Ascending aorta (tissue), 2 donors: ENCODE data around the gene GFOD2. TPM values are rescaled to one million over a fixed set of nuclear protein-coding genes. Genes with fewer than 3 reads are reported as not detected.

Experiments used
- DNase-seq, 2 donors: peaks; one replicate each; pipeline ENCODE4 v3.0.0-alpha.2; 2019; ENCODE audit warnings: low spot score in 2 of 2
- H3K27ac ChIP-seq, 2 donors: fragments of 200-600 bp; sonication (generic); one replicate each; pipeline ENCODE4 v1.5.1; 2016 to 2017; ENCODE audit warnings: mild to moderate bottlenecking in 1 of 2
- H3K27me3 ChIP-seq: fragments of 200-600 bp; sonication (generic); one replicate; pipeline ENCODE4 v1.5.1; 2017
- H3K36me3 ChIP-seq, 2 donors: fragments of 200-600 bp; sonication (generic); one replicate each; pipeline ENCODE4 v1.5.1; 2016
- H3K4me1 ChIP-seq, 2 donors: fragments of 200-600 bp; sonication (generic); one replicate each; pipeline ENCODE4 v1.5.1; 2016 to 2017; ENCODE audit warnings: mild to moderate bottlenecking in 1 of 2
- H3K4me3 ChIP-seq, 2 donors: fragments of 200-600 bp; sonication (generic); one replicate each; pipeline ENCODE4 v1.5.1; 2016 to 2017; ENCODE audit warnings: mild to moderate bottlenecking in 1 of 2
- H3K9me3 ChIP-seq, 2 donors: fragments of 200-600 bp; sonication (generic); one replicate each; pipeline ENCODE4 v1.5.1; 2016
- intact Hi-C: fragments of 100-400 bp; cut with DNase I; formaldehyde crosslinking; loops from one replicate; pipeline ENCODE4 v1.15.1; 2023
- total RNA-seq: library from RNA; depleted of rRNA; stranded (reverse); fragments of >200 nt; gene quantifications from one replicate; pipeline ENCODE4 v1.1.0, GENCODE V29; 2016
- TF ChIP-seq, protein P1 (sequence below), 3 experiments: fragments of 200-600 bp in 2 of 3; fragments of 450-650 bp in 1 of 3; sonication (generic) in 2 of 3; IDR thresholded peaks; one replicate each; pipeline ENCODE4 v1.5.1; 2016 to 2019; ENCODE audit warnings: antibody characterized with exemption in 3 of 3, mild to moderate bottlenecking in 1 of 3, moderate library complexity in 1 of 3

GFOD2 gene
- total RNA-seq, 1 donor from 2014 or later, result 43.5 TPM

DNA sequence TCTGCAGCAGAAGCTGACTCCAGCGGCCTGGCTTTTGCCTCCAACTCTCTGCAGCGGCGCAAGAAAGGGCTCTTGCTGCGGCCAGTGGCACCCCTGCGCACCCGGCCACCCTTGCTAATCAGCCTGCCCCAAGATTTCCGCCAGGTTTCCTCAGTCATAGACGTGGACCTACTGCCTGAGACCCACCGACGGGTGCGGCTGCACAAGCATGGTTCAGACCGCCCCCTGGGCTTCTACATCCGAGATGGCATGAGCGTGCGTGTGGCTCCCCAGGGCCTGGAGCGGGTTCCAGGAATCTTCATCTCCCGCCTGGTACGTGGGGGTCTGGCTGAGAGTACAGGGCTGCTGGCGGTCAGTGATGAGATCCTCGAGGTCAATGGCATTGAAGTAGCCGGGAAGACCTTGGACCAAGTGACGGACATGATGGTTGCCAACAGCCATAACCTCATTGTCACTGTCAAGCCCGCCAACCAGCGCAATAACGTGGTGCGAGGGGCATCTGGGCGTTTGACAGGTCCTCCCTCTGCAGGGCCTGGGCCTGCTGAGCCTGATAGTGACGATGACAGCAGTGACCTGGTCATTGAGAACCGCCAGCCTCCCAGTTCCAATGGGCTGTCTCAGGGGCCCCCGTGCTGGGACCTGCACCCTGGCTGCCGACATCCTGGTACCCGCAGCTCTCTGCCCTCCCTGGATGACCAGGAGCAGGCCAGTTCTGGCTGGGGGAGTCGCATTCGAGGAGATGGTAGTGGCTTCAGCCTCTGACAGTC is 57.0 kb downstream of the GFOD2 start:
- peaks cover 14 to 28% of the 10 kb centered on the region in 2 donors for H3K4me1 ChIP-seq
- H3K4me3 ChIP-seq, result no peak overlapping the region
- H3K27me3 ChIP-seq, result no peaks in the 10 kb centered on the region
- no peaks in the 10 kb centered on the region for H3K9me3 ChIP-seq
- intact Hi-C loops, result loop anchor here (2.0 to 10.0 kb wide), 2 partner anchors 57 to 417 kb away; partner anchors contain the start of genes FHOD1, GFOD2 and SLC9A5
- H3K27ac ChIP-seq, result no peak overlapping the region
- TF ChIP-seq, protein P1, sequence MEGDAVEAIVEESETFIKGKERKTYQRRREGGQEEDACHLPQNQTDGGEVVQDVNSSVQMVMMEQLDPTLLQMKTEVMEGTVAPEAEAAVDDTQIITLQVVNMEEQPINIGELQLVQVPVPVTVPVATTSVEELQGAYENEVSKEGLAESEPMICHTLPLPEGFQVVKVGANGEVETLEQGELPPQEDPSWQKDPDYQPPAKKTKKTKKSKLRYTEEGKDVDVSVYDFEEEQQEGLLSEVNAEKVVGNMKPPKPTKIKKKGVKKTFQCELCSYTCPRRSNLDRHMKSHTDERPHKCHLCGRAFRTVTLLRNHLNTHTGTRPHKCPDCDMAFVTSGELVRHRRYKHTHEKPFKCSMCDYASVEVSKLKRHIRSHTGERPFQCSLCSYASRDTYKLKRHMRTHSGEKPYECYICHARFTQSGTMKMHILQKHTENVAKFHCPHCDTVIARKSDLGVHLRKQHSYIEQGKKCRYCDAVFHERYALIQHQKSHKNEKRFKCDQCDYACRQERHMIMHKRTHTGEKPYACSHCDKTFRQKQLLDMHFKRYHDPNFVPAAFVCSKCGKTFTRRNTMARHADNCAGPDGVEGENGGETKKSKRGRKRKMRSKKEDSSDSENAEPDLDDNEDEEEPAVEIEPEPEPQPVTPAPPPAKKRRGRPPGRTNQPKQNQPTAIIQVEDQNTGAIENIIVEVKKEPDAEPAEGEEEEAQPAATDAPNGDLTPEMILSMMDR (IDR thresholded peaks at IDR 0.05), result no peak
- peaks cover 0 to 12% of the 10 kb centered on the region in 2 donors for H3K36me3 ChIP-seq
- no peak for DNase-seq

DNA sequence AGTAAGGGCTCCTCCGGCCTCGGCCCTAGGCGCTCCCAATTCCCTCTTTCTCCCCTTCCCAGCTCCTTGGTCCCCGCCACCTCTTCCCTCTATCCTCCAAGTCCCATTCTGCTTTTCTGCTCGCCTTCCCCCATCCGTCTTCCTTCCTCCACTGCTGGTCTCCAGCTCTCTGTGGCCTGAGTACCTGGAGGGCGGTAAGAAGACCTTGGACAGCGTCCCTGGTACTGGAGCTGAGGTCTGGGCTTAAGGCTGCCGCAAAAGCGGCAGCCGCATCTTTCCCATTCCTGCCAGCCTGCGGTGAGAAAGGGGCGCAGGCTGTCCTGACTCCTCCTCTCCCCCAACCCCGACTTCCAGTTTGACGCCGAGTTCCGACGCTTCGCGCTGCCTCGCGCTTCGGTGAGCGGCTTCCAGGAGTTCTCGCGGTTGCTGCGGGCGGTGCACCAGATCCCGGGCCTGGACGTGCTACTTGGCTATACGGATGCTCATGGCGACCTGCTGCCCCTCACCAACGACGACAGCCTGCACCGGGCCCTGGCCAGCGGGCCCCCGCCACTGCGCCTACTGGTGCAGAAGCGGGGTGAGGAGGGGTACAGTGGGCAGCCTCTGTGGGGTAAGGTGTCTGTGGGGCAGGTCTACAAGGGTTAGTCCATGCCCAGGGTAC is 57.9 kb downstream of the GFOD2 start:
- peaks cover 0 to 16% of the 10 kb centered on the region in 2 donors for H3K36me3 ChIP-seq
- peak overlapping the region; percentile 62 to 97 for H3K4me3 ChIP-seq
- TF ChIP-seq, protein P1 (IDR thresholded peaks at IDR 0.05), result no peak
- peak overlapping the region; percentile 86 to 90 for H3K27ac ChIP-seq
- intact Hi-C loops, result loop anchor here (2.0 to 10.0 kb wide), 2 partner anchors 58 to 416 kb away; partner anchors contain the start of genes FHOD1, GFOD2 and SLC9A5
- no peak for DNase-seq
- H3K9me3 ChIP-seq, result no peaks in the 10 kb centered on the region
- peaks cover 11 to 23% of the 10 kb centered on the region in 2 donors for H3K4me1 ChIP-seq
- no peaks in the 10 kb centered on the region for H3K27me3 ChIP-seq

DNA sequence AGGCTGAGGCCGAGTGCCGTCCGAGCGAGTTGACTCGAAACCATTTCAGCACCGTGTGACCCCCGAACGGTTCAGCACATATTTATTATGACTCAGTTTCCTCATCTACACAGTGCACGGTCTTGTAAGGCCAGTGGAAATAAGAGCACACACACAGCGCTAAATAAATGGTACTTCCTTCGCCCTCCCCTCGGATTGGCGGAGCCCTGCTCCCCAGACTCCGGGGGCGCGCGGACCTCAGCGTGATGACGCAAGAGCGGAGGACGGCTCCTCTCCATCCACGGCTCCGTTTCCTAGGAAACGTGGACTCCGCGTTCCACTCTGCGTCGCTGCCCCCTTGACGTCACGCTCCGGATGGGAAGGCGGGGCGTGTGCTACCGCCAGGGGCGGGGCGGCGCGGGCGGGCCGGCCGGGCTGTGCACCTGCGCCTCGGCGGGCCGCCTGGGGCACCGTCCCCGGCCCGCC is 58.5 kb downstream of the GFOD2 start, which contains the start of gene PARD6A:
TSS of gene PARD6A (plus strand) at position 397 of the 465 bp plus-strand sequence. CDS start 79 bp downstream, outside the sequence.
- intact Hi-C loops, result loop anchor here (1.0 to 10.0 kb wide), 6 partner anchors 58 to 416 kb away; partner anchors contain the start of genes ATP6V0D1, CTCF, FHOD1 and GFOD2
- H3K36me3 ChIP-seq, result peaks cover 0 to 16% of the 10 kb centered on the region in 2 donors
- H3K4me1 ChIP-seq, result peaks cover 11 to 17% of the 10 kb centered on the region in 2 donors

GRCh38 chr16:67659675-67660563 is 59.2 kb downstream of the GFOD2 start, which contains the start of gene ACD:
Gene ACD (minus strand): TSS chr16:67660260. CDS start chr16:67660220, 40 bp downstream.
- peak; percentile 61 to 95 for DNase-seq
- TF ChIP-seq, protein P1 (IDR thresholded peaks at IDR 0.05), result no peak
- Histone ChIP-seq H3K27ac (peak within 1 kb of the TSS; percentile 86 to 90), H3K4me1 (peaks cover 11 to 15% of the 10 kb centered on the region in 2 donors), H3K4me3 (peak within 1 kb of the TSS; percentile 62 to 97), H3K36me3 (peaks cover 0 to 16% of the 10 kb centered on the region in 2 donors), H3K27me3 (no peaks in the 10 kb centered on the region), H3K9me3 (no peaks in the 10 kb centered on the region)
- intact Hi-C loops, result loop anchor here (1.0 to 10.0 kb wide), 7 partner anchors 8 to 415 kb away; partner anchors contain the start of genes ATP6V0D1, CTCF, FHOD1 and GFOD2

More for the DNA sequence above, 58.5 kb downstream of the GFOD2 start, which contains the start of gene PARD6A:
- Histone ChIP-seq H3K27ac (peak within 1 kb of the TSS; percentile 86 to 90), H3K9me3 (no peaks in the 10 kb centered on the region), H3K27me3 (no peaks in the 10 kb centered on the region), H3K4me3 (peak within 1 kb of the TSS; percentile 62 to 97)
- TF ChIP-seq, protein P1 (IDR thresholded peaks at IDR 0.05), result no peak
- peak; percentile 87 to 98 for DNase-seq
